PC-3 (cell line): ENCODE data around the gene KDM4C.

Experiments used
- CTCF ChIP-seq: fragments of 300-600 bp; sonication (generic); conservative IDR thresholded peaks from 2 replicates; pipeline ENCODE4 v1.5.1; 2017; ENCODE audit warnings: antibody characterized with exemption, low read depth, mild to moderate bottlenecking, low read length
- EZH2 ChIP-seq: fragments of 300-600 bp; sonication (generic); IDR thresholded peaks from one replicate; pipeline ENCODE4 v1.6.1; 2017; ENCODE audit warnings: antibody characterized with exemption, mild to moderate bottlenecking, low read length; ENCODE audit not compliant: unreplicated experiment
- EZH2phosphoT487 ChIP-seq: fragments of 300-600 bp; sonication (generic); IDR thresholded peaks from 2 replicates; pipeline ENCODE4 v1.6.1; 2018; ENCODE audit warnings: mild to moderate bottlenecking, antibody characterized with exemption, low read length, borderline replicate concordance

- no peak for TF ChIP-seq CTCF
- no peak for TF ChIP-seq EZH2phosphoT487
- no peak for TF ChIP-seq EZH2
These were observed 868 bp downstream of the KDM4C start for GRCh38 chr9:6758498-6759184.
